ENCODE measurements around the gene TUBA1C.

DNA sequence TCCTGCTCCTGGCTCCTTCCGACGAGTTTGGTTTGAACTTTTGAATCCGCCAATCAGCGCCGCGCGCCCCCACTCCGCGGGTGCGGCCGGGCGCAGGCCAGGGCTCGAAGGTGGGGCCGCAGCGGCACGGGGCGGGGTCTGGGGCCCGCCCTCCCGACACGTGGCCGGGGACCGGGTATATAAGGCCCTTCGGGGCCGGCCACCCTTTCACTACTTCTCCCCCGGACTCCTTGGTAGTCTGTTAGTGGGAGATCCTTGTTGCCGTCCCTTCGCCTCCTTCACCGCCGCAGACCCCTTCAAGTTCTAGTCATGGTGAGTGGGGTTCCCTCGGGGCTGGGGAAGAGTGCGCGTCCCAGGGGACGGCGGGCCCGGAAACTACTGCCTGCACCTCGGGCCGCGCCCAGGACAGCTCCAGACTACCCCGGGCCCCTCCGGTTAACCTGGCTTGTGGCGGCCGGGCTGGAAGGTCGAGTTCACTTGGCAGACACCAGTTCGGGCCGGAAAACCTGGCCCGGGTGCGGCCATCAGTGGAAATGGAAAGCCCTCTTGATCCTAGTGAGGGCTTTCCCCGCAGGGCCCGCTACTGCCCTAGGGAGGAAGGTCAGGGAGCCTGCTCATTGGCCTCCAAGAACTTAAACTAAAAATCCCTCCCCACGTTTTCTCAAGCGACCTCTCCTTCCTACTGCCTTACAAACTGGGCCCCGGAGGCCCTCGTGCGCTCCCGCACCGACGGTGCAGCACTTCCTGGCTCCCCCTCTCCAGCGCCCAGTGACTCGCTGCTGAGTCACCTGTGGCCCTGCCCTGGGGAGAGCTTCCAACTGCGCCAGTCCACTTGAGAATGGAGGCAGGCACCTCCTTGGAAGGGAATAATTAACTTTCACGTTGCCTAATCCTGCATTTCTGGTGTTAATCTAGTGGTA lies at the start of gene TUBA1C:
- TF ChIP-seq, protein P1, sequence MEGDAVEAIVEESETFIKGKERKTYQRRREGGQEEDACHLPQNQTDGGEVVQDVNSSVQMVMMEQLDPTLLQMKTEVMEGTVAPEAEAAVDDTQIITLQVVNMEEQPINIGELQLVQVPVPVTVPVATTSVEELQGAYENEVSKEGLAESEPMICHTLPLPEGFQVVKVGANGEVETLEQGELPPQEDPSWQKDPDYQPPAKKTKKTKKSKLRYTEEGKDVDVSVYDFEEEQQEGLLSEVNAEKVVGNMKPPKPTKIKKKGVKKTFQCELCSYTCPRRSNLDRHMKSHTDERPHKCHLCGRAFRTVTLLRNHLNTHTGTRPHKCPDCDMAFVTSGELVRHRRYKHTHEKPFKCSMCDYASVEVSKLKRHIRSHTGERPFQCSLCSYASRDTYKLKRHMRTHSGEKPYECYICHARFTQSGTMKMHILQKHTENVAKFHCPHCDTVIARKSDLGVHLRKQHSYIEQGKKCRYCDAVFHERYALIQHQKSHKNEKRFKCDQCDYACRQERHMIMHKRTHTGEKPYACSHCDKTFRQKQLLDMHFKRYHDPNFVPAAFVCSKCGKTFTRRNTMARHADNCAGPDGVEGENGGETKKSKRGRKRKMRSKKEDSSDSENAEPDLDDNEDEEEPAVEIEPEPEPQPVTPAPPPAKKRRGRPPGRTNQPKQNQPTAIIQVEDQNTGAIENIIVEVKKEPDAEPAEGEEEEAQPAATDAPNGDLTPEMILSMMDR (optimal IDR thresholded peaks at IDR 0.05 in 1 of 3, IDR thresholded peaks at IDR 0.05 in 1 of 3, conservative IDR thresholded peaks at IDR 0.05 in 1 of 3; ENCODE audit: extremely low read depth in 1 of 3, insufficient read depth in 2 of 3, low read length in 3 of 3), result peak in 1 of 3 experiments; percentile 2
- TF ChIP-seq EZH2 (IDR thresholded peaks at IDR 0.05; ENCODE audit: low read length), result no peak
